ENCODE measurements around the gene RPUSD4. TPM values are rescaled to one million over a fixed set of nuclear protein-coding genes. Genes with fewer than 3 reads are reported as not detected.

The RPUSD4 gene
- total and polyA plus RNA-seq, 2 donors from 2014 or later: 13.6 to 20.7 TPM

GRCh38 chr11:126225295-126225665 lies 13.8 kb upstream of the RPUSD4 start:
- Histone ChIP-seq H3K4me1 (ENCODE audit: control insufficient read depth in 2 of 3, insufficient read depth in 2 of 3, low read depth in 1 of 3, low read length in 3 of 3) (no peaks in the 10 kb centered on the region), H3K4me3 (ENCODE audit: low read length in 3 of 3) (no peak overlapping the region)

GRCh38 chr11:126224647-126225294 lies 13.3 kb upstream of the RPUSD4 start:
- TF ChIP-seq CTCF (IDR thresholded peaks at IDR 0.05; ENCODE audit: borderline replicate concordance, extremely low read depth, insufficient read depth): no peak
- FAIRE-seq (no peak), DNase-seq (no peak)
- H3K36me3 ChIP-seq (ENCODE audit: control insufficient read depth in 2 of 3, insufficient read depth in 3 of 3, low read length in 3 of 3): peaks cover 0 to 2% (median 0%) of the 10 kb centered on the region in 3 donors
- H3K4me1 ChIP-seq (ENCODE audit: control insufficient read depth in 2 of 3, insufficient read depth in 2 of 3, low read depth in 1 of 3, low read length in 3 of 3): no peaks in the 10 kb centered on the region
- H3K4me3 ChIP-seq (ENCODE audit: low read length in 3 of 3): no peak overlapping the region
- no peaks in the 10 kb centered on the region for H3K9me3 ChIP-seq (ENCODE audit: control insufficient read depth in 2 of 3, insufficient read depth in 1 of 3, low read length in 3 of 3)
- H3K27me3 ChIP-seq (ENCODE audit: control insufficient read depth, insufficient read depth, low read length): no peaks in the 10 kb centered on the region
- intact Hi-C loops (cut with DNase I): no loop called here
- no peak overlapping the region for H3K9ac ChIP-seq (ENCODE audit: low read length in 3 of 3)
- H3K27ac ChIP-seq (ENCODE audit: low read depth in 2 of 2, low read length in 2 of 2): no peak overlapping the region

More at GRCh38 chr11:126225295-126225665, 13.8 kb upstream of the RPUSD4 start:
- DNase-seq (no peak), FAIRE-seq (no peak)
- no peaks in the 10 kb centered on the region for H3K27me3 ChIP-seq (ENCODE audit: control insufficient read depth, insufficient read depth, low read length)
- H3K27ac ChIP-seq (ENCODE audit: low read depth in 2 of 2, low read length in 2 of 2): no peak overlapping the region
- H3K9me3 ChIP-seq (ENCODE audit: control insufficient read depth in 2 of 3, insufficient read depth in 1 of 3, low read length in 3 of 3): no peaks in the 10 kb centered on the region
- intact Hi-C loops (cut with DNase I): no loop called here
- no peak overlapping the region for H3K9ac ChIP-seq (ENCODE audit: low read length in 3 of 3)
- no peak for TF ChIP-seq CTCF (IDR thresholded peaks at IDR 0.05; ENCODE audit: borderline replicate concordance, extremely low read depth, insufficient read depth)
- peaks cover 0 to 4% (median 0%) of the 10 kb centered on the region in 3 donors for H3K36me3 ChIP-seq (ENCODE audit: control insufficient read depth in 2 of 3, insufficient read depth in 3 of 3, low read length in 3 of 3)

GRCh38 chr11:126219547-126219946 lies 8.1 kb upstream of the RPUSD4 start:
- no peaks in the 10 kb centered on the region for H3K9me3 ChIP-seq (ENCODE audit: control insufficient read depth in 2 of 3, insufficient read depth in 1 of 3, low read length in 3 of 3)
- no peaks in the 10 kb centered on the region for H3K36me3 ChIP-seq (ENCODE audit: control insufficient read depth in 2 of 3, insufficient read depth in 3 of 3, low read length in 3 of 3)
- intact Hi-C loops (cut with DNase I): no loop called here
- H3K4me1 ChIP-seq (ENCODE audit: control insufficient read depth in 2 of 3, insufficient read depth in 2 of 3, low read depth in 1 of 3, low read length in 3 of 3): peaks cover 0 to 7% (median 0%) of the 10 kb centered on the region in 3 donors
- H3K4me3 ChIP-seq (ENCODE audit: low read length in 3 of 3): no peak overlapping the region
- TF ChIP-seq CTCF (IDR thresholded peaks at IDR 0.05; ENCODE audit: borderline replicate concordance, extremely low read depth, insufficient read depth): no peak
- no peak overlapping the region for H3K9ac ChIP-seq (ENCODE audit: low read length in 3 of 3)
- H3K27me3 ChIP-seq (ENCODE audit: control insufficient read depth, insufficient read depth, low read length): no peaks in the 10 kb centered on the region
- no peak for FAIRE-seq
- no peak overlapping the region for H3K27ac ChIP-seq (ENCODE audit: low read depth in 2 of 2, low read length in 2 of 2)
- DNase-seq: no peak

- no peak for TF ChIP-seq CTCF (IDR thresholded peaks at IDR 0.05; ENCODE audit: borderline replicate concordance, extremely low read depth, insufficient read depth)
- H3K27ac ChIP-seq (ENCODE audit: low read depth in 2 of 2, low read length in 2 of 2): no peak overlapping the region
- no peaks in the 10 kb centered on the region for H3K27me3 ChIP-seq (ENCODE audit: control insufficient read depth, insufficient read depth, low read length)
- FAIRE-seq (no peak), DNase-seq (no peak)
- no peak overlapping the region for H3K9ac ChIP-seq (ENCODE audit: low read length in 3 of 3)
- H3K36me3 ChIP-seq (ENCODE audit: control insufficient read depth in 2 of 3, insufficient read depth in 3 of 3, low read length in 3 of 3): no peaks in the 10 kb centered on the region
- no peak overlapping the region for H3K4me3 ChIP-seq (ENCODE audit: low read length in 3 of 3)
- H3K9me3 ChIP-seq (ENCODE audit: control insufficient read depth in 2 of 3, insufficient read depth in 1 of 3, low read length in 3 of 3): no peaks in the 10 kb centered on the region
- intact Hi-C loops (cut with DNase I): no loop called here
- peaks cover 0 to 15% (median 0%) of the 10 kb centered on the region in 3 donors for H3K4me1 ChIP-seq (ENCODE audit: control insufficient read depth in 2 of 3, insufficient read depth in 2 of 3, low read depth in 1 of 3, low read length in 3 of 3)
Measured at GRCh38 chr11:126217491-126217890, 6.0 kb upstream of the RPUSD4 start.
